ENCODE data around the gene TMEM132D. TPM values are rescaled to one million over a fixed set of nuclear protein-coding genes. Genes with fewer than 3 reads are reported as not detected.

TMEM132D gene
- total and polyA plus RNA-seq, 2 experiments from 2014 or later, result not detected

DNA sequence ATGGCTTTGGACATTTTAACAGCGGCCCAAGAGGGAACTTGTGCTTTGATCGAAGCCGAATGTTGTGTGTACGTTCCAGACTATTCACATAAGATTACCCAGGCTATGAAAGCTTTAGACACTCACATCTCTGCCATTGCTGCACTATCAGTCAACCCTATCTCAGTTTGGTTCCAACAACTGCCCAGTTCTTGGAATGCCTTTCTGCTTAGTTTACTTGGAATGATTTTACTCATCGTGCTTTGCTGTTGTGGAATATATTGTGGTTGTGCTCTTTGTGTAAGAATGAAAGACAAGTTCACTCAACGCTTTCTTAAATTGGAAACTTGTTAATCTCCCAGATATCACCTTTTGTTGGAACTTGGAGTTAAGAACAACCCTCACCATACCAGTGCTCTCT, 552.3 kb downstream of the TMEM132D start:
- no peak overlapping the region for H3K9ac ChIP-seq
- no peak overlapping the region for H2AFZ ChIP-seq
- H3K79me2 ChIP-seq (ENCODE audit: insufficient read depth), result no peaks in the 10 kb centered on the region
- no peak for TF ChIP-seq EZH2phosphoT487 (IDR thresholded peaks at IDR 0.05; ENCODE audit: insufficient read depth, low read depth)
- no peak for TF ChIP-seq EZH2 (IDR thresholded peaks at IDR 0.05; ENCODE audit: insufficient read depth, poor library complexity, severe bottlenecking)
- H3K27ac ChIP-seq, result no peak overlapping the region
- no peaks in the 10 kb centered on the region for H3K36me3 ChIP-seq (ENCODE audit: low read depth)
- DNase-seq, result no peak
- 21 to 31% methylated on average over 6 of the region's 6 CpGs for WGBS, 2 experiments (ENCODE audit: low coverage in 1 of 2, low lambda C conversion rate in 2 of 2, missing lambda C conversion rate in 2 of 2)
- no peaks in the 10 kb centered on the region for H4K20me1 ChIP-seq (ENCODE audit: insufficient read depth)
- H3K4me3 ChIP-seq, result no peak overlapping the region
- in situ Hi-C loops (cut with MboI), result no loop called here
- H3K27me3 ChIP-seq (replicated peaks; ENCODE audit: insufficient read depth), result no peaks in the 10 kb centered on the region
- no peak overlapping the region for H3K4me2 ChIP-seq (ENCODE audit: unreplicated experiment)
- H3K4me1 ChIP-seq (ENCODE audit: insufficient read depth), result no peaks in the 10 kb centered on the region
- no peaks in the 10 kb centered on the region for H3K9me3 ChIP-seq (ENCODE audit: low read depth)
- no peaks in the 10 kb centered on the region for H3K9me2 ChIP-seq (ENCODE audit: insufficient read depth)
- no peaks in the 10 kb centered on the region for H3F3A ChIP-seq (ENCODE audit: insufficient read depth)

DNA sequence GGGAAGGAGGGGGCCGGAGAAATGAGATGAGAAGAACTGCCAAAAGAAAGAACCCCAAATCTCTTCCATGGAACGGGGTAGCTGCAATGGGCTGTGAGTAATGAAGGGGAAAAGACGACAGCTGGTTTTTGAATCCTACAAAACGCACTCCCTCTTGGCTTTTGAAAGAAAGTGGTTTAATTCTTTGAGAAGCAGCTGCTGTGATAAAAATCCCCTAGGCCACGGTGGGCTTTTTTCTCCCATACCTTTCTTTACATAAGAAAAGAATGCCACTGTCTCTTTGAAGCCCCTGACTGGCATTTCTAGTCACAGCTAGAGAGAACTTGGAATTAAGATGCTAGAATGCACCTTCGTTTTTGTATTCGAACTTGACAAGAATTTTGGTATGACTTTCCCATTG, 564.5 kb downstream of the TMEM132D start:
- H3K27ac ChIP-seq, result no peak overlapping the region
- TF ChIP-seq EZH2phosphoT487 (IDR thresholded peaks at IDR 0.05; ENCODE audit: insufficient read depth, low read depth) (no peak), EZH2 (IDR thresholded peaks at IDR 0.05; ENCODE audit: insufficient read depth, poor library complexity, severe bottlenecking) (no peak)
- DNase-seq, result no peak
- in situ Hi-C loops (cut with MboI), result no loop called here
- H3K4me2 ChIP-seq (ENCODE audit: unreplicated experiment), result no peak overlapping the region
- no peaks in the 10 kb centered on the region for H3K36me3 ChIP-seq (ENCODE audit: low read depth)
- WGBS, 2 experiments (ENCODE audit: low coverage in 1 of 2, low lambda C conversion rate in 2 of 2, missing lambda C conversion rate in 2 of 2), result 5 to 9% methylated on average over 6 to 7 of the region's 7 CpGs
- no peak overlapping the region for H2AFZ ChIP-seq
- H3K4me1 ChIP-seq (ENCODE audit: insufficient read depth), result no peaks in the 10 kb centered on the region
- no peaks in the 10 kb centered on the region for H3K9me3 ChIP-seq (ENCODE audit: low read depth)
- H3K9ac ChIP-seq, result no peak overlapping the region
- H3K4me3 ChIP-seq, result no peak overlapping the region
- H3F3A ChIP-seq (ENCODE audit: insufficient read depth), result no peaks in the 10 kb centered on the region
- no peaks in the 10 kb centered on the region for H3K9me2 ChIP-seq (ENCODE audit: insufficient read depth)
- H4K20me1 ChIP-seq (ENCODE audit: insufficient read depth), result no peaks in the 10 kb centered on the region
- H3K27me3 ChIP-seq (replicated peaks; ENCODE audit: insufficient read depth), result no peaks in the 10 kb centered on the region
- H3K79me2 ChIP-seq (ENCODE audit: insufficient read depth), result no peaks in the 10 kb centered on the region

DNA sequence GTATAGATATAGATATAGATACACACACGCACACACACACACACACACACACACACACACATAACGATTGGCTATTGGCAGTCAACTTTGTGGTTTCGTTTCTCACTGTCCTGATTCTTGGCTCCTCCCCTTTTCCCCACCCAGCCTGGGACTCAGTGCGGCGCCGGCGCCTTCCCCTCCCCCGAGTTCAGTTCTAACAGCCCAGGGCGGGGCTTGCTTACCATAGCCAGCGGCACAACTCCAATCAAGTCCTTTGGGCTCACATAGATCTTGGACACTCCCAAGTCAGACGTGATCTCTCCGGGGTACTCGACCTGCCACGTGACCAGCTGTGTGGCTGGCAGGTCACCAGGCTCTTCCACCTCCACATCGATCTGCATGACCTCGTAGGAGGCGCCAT, 566.4 kb downstream of the TMEM132D start:
- Histone ChIP-seq H3K4me2 (ENCODE audit: unreplicated experiment) (no peak overlapping the region), H3K4me1 (ENCODE audit: insufficient read depth) (no peaks in the 10 kb centered on the region), H3K27me3 (replicated peaks; ENCODE audit: insufficient read depth) (no peaks in the 10 kb centered on the region), H3K79me2 (ENCODE audit: insufficient read depth) (no peaks in the 10 kb centered on the region), H3K36me3 (ENCODE audit: low read depth) (no peaks in the 10 kb centered on the region), H4K20me1 (ENCODE audit: insufficient read depth) (no peaks in the 10 kb centered on the region), H2AFZ (no peak overlapping the region), H3K9me3 (ENCODE audit: low read depth) (no peaks in the 10 kb centered on the region), H3K9me2 (ENCODE audit: insufficient read depth) (no peaks in the 10 kb centered on the region), H3F3A (ENCODE audit: insufficient read depth) (no peaks in the 10 kb centered on the region), H3K4me3 (no peak overlapping the region), H3K9ac (no peak overlapping the region), H3K27ac (no peak overlapping the region)
- in situ Hi-C loops (cut with MboI), result no loop called here
- no peak for DNase-seq
- WGBS, 2 experiments (ENCODE audit: low coverage in 1 of 2, low lambda C conversion rate in 2 of 2, missing lambda C conversion rate in 2 of 2), result 53 to 56% methylated on average over 17 of the region's 17 CpGs
- TF ChIP-seq EZH2 (IDR thresholded peaks at IDR 0.05; ENCODE audit: insufficient read depth, poor library complexity, severe bottlenecking), result no peak
- no peak for TF ChIP-seq EZH2phosphoT487 (IDR thresholded peaks at IDR 0.05; ENCODE audit: insufficient read depth, low read depth)

DNA sequence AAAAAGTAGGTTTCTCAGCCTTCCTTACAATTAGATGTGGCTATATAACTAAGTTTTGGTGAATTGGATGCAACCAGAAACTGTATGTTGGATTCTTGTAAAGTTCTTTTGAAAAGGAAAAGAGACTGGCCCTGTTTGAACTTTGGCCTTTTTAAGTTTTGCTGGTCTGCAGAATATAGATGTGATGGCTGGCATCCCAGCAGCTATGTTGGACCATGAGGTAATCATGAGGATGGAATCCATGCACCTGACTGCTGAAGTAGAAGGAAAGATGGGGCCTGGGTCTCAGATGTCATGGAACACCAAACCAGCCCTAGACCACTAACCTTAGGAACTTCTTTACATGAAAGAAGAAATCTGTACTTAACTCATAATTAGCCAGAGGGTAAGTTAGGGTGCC, 568.1 kb downstream of the TMEM132D start:
- in situ Hi-C loops (cut with MboI), result no loop called here
- TF ChIP-seq EZH2phosphoT487 (IDR thresholded peaks at IDR 0.05; ENCODE audit: insufficient read depth, low read depth) (no peak), EZH2 (IDR thresholded peaks at IDR 0.05; ENCODE audit: insufficient read depth, poor library complexity, severe bottlenecking) (no peak)
- no peaks in the 10 kb centered on the region for H3F3A ChIP-seq (ENCODE audit: insufficient read depth)
- no peak overlapping the region for H3K9ac ChIP-seq
- H4K20me1 ChIP-seq (ENCODE audit: insufficient read depth), result no peaks in the 10 kb centered on the region
- H3K9me2 ChIP-seq (ENCODE audit: insufficient read depth), result no peaks in the 10 kb centered on the region
- H3K9me3 ChIP-seq (ENCODE audit: low read depth), result no peaks in the 10 kb centered on the region
- H3K79me2 ChIP-seq (ENCODE audit: insufficient read depth), result no peaks in the 10 kb centered on the region
- no peak for DNase-seq
- no peak overlapping the region for H3K4me2 ChIP-seq (ENCODE audit: unreplicated experiment)
- H3K27me3 ChIP-seq (replicated peaks; ENCODE audit: insufficient read depth), result no peaks in the 10 kb centered on the region
- H3K4me3 ChIP-seq, result no peak overlapping the region
- no peak overlapping the region for H2AFZ ChIP-seq
- H3K36me3 ChIP-seq (ENCODE audit: low read depth), result no peaks in the 10 kb centered on the region
- H3K27ac ChIP-seq, result no peak overlapping the region
- no peaks in the 10 kb centered on the region for H3K4me1 ChIP-seq (ENCODE audit: insufficient read depth)

DNA sequence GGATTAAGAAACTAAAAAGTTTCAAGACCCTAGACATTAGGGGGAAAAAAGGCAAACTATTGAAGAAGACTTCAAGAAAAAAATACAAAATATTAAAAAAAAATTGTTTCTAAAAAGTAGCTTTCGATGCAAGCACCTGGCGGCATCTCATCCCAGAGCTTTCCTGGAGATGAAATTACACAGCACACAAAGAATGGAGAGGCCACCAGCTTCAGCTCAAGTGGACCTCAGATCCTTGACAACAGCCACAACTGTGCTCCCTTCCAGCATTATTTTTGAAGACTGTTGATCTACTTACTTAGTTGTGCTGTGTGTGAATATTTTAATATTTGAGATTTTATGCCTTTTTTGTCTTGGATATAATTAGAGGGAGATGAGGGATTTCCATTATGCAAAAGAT, 571.5 kb downstream of the TMEM132D start:
- 17 to 23% methylated on average over 2 of the region's 2 CpGs for WGBS, 2 experiments (ENCODE audit: low coverage in 1 of 2, low lambda C conversion rate in 2 of 2, missing lambda C conversion rate in 2 of 2)
- TF ChIP-seq EZH2phosphoT487 (IDR thresholded peaks at IDR 0.05; ENCODE audit: insufficient read depth, low read depth) (no peak), EZH2 (IDR thresholded peaks at IDR 0.05; ENCODE audit: insufficient read depth, poor library complexity, severe bottlenecking) (no peak)
- H3K36me3 ChIP-seq (ENCODE audit: low read depth), result no peaks in the 10 kb centered on the region
- H3F3A ChIP-seq (ENCODE audit: insufficient read depth), result no peaks in the 10 kb centered on the region
- no peak overlapping the region for H3K27ac ChIP-seq
- H3K4me2 ChIP-seq (ENCODE audit: unreplicated experiment), result no peak overlapping the region
- no peaks in the 10 kb centered on the region for H3K4me1 ChIP-seq (ENCODE audit: insufficient read depth)
- H4K20me1 ChIP-seq (ENCODE audit: insufficient read depth), result no peaks in the 10 kb centered on the region
- no peak overlapping the region for H3K4me3 ChIP-seq
- no peaks in the 10 kb centered on the region for H3K27me3 ChIP-seq (replicated peaks; ENCODE audit: insufficient read depth)
- no peaks in the 10 kb centered on the region for H3K9me2 ChIP-seq (ENCODE audit: insufficient read depth)
- DNase-seq, result no peak
- no peaks in the 10 kb centered on the region for H3K79me2 ChIP-seq (ENCODE audit: insufficient read depth)
- H2AFZ ChIP-seq, result no peak overlapping the region
- H3K9ac ChIP-seq, result no peak overlapping the region
- in situ Hi-C loops (cut with MboI), result no loop called here
- H3K9me3 ChIP-seq (ENCODE audit: low read depth), result no peaks in the 10 kb centered on the region

All from GM23248 (cell line).